ENCODE results near the gene VPS18.

Gene VPS18

GRCh38 chr15:40930430-40931299, 36.4 kb downstream of the VPS18 start:
- Histone ChIP-seq H3K4me2 (ENCODE audit: low read length) (no peak overlapping the region), H3K4me1 (ENCODE audit: low read length) (peaks cover 23% of the 10 kb centered on the region), H4K20me1 (ENCODE audit: insufficient read depth, low read length) (no peaks in the 10 kb centered on the region), H3K27ac (ENCODE audit: low read length) (no peak overlapping the region), H2AFZ (ENCODE audit: low read depth, low read length) (no peak overlapping the region), H3K27me3 (ENCODE audit: low read depth, low read length) (peaks cover 15% of the 10 kb centered on the region), H3K4me3 (ENCODE audit: low read length) (no peak overlapping the region), H3K9ac (ENCODE audit: low read length) (no peak overlapping the region), H3K9me3 (ENCODE audit: insufficient read depth, low read length) (no peaks in the 10 kb centered on the region), H3K36me3 (replicated peaks; ENCODE audit: low read depth, low read length) (no peaks in the 10 kb centered on the region), H3K79me2 (ENCODE audit: low read length) (no peaks in the 10 kb centered on the region)
- TF ChIP-seq EZH2phosphoT487 (IDR thresholded peaks at IDR 0.05; ENCODE audit: low read depth) (no peak), CTCF (IDR thresholded peaks at IDR 0.05; ENCODE audit: low read depth, low read length) (peak; percentile 35)

- Histone ChIP-seq H3K4me3 (ENCODE audit: low read length) (no peak overlapping the region), H3K36me3 (replicated peaks; ENCODE audit: low read depth, low read length) (no peaks in the 10 kb centered on the region), H3K9ac (ENCODE audit: low read length) (no peak overlapping the region), H2AFZ (ENCODE audit: low read depth, low read length) (peak overlapping the region; percentile 59; the same call in 1 of the 2 replicates), H3K27me3 (ENCODE audit: low read depth, low read length) (peaks cover 15% of the 10 kb centered on the region), H4K20me1 (ENCODE audit: insufficient read depth, low read length) (no peaks in the 10 kb centered on the region), H3K79me2 (ENCODE audit: low read length) (no peaks in the 10 kb centered on the region), H3K4me1 (ENCODE audit: low read length) (peaks cover 23% of the 10 kb centered on the region), H3K27ac (ENCODE audit: low read length) (no peak overlapping the region), H3K9me3 (ENCODE audit: insufficient read depth, low read length) (no peaks in the 10 kb centered on the region), H3K4me2 (ENCODE audit: low read length) (peak overlapping the region; percentile 54; the same call in 1 of the 2 replicates)
- TF ChIP-seq EZH2phosphoT487 (IDR thresholded peaks at IDR 0.05; ENCODE audit: low read depth) (no peak), CTCF (IDR thresholded peaks at IDR 0.05; ENCODE audit: low read depth, low read length) (no peak)
Observed at GRCh38 chr15:40931300-40932142, 37.3 kb downstream of the VPS18 start.

GRCh38 chr15:40932156-40932555, 37.9 kb downstream of the VPS18 start:
- H3K4me1 ChIP-seq (ENCODE audit: low read length), result peaks cover 23% of the 10 kb centered on the region
- H3K4me2 ChIP-seq (ENCODE audit: low read length), result peak overlapping the region; percentile 54
- no peak overlapping the region for H3K27ac ChIP-seq (ENCODE audit: low read length)
- no peaks in the 10 kb centered on the region for H4K20me1 ChIP-seq (ENCODE audit: insufficient read depth, low read length)
- H3K79me2 ChIP-seq (ENCODE audit: low read length), result no peaks in the 10 kb centered on the region
- H3K27me3 ChIP-seq (ENCODE audit: low read depth, low read length), result peaks cover 12% of the 10 kb centered on the region
- peak overlapping the region; percentile 59; the same call in 1 of the 2 replicates for H2AFZ ChIP-seq (ENCODE audit: low read depth, low read length)
- no peak overlapping the region for H3K9ac ChIP-seq (ENCODE audit: low read length)
- H3K36me3 ChIP-seq (replicated peaks; ENCODE audit: low read depth, low read length), result no peaks in the 10 kb centered on the region
- H3K9me3 ChIP-seq (ENCODE audit: insufficient read depth, low read length), result no peaks in the 10 kb centered on the region
- TF ChIP-seq CTCF (IDR thresholded peaks at IDR 0.05; ENCODE audit: low read depth, low read length) (no peak), EZH2phosphoT487 (IDR thresholded peaks at IDR 0.05; ENCODE audit: low read depth) (no peak)
- peak overlapping the region; percentile 7; the same call in 1 of the 2 replicates for H3K4me3 ChIP-seq (ENCODE audit: low read length)

Data from OCI-LY3 (cell line).